Fibroblast of mammary gland (primary cell): ENCODE measurements around the gene CST9L.

ENCODE experiments used
- DNase-seq: peaks from one replicate; pipeline ENCODE4 v3.0.0-alpha.2; 2010; ENCODE audit warnings: low read depth
- H3K4me3 ChIP-seq: 2 replicates; pipeline ENCODE4 v1.5.1; 2011; ENCODE audit warnings: low read depth, mild to moderate bottlenecking, low read length, moderate library complexity; ENCODE audit not compliant: control insufficient read depth
- TF ChIP-seq, protein P1 (sequence below): conservative IDR thresholded peaks from 2 replicates; pipeline ENCODE4 v1.5.1; 2011; ENCODE audit warnings: low read depth, low read length, inconsistent platforms; ENCODE audit not compliant: control insufficient read depth, insufficient read depth

Gene CST9L

DNA sequence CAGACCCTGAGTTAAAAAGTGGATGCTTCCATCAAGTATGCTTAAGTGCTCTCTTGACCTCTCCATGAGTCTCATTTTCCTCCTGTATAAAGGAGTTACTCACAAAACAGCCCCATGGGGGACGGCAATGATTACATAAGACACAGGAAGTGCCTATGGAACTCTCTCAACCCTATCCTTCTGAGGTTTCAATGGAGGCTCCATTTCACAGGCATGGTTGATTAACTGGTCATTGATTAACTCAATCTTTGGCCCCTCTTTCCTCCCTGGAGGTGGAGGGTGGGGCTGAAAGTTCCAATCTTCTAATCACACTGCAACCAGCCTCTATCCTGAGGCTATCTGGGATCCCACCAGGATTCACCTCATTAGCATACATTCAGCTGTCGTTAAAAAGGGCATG is 48.1 kb downstream of the CST9L start:
- H3K4me3 ChIP-seq: no peak overlapping the region
- TF ChIP-seq, protein P1, sequence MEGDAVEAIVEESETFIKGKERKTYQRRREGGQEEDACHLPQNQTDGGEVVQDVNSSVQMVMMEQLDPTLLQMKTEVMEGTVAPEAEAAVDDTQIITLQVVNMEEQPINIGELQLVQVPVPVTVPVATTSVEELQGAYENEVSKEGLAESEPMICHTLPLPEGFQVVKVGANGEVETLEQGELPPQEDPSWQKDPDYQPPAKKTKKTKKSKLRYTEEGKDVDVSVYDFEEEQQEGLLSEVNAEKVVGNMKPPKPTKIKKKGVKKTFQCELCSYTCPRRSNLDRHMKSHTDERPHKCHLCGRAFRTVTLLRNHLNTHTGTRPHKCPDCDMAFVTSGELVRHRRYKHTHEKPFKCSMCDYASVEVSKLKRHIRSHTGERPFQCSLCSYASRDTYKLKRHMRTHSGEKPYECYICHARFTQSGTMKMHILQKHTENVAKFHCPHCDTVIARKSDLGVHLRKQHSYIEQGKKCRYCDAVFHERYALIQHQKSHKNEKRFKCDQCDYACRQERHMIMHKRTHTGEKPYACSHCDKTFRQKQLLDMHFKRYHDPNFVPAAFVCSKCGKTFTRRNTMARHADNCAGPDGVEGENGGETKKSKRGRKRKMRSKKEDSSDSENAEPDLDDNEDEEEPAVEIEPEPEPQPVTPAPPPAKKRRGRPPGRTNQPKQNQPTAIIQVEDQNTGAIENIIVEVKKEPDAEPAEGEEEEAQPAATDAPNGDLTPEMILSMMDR: no peak
- DNase-seq: no peak

DNA sequence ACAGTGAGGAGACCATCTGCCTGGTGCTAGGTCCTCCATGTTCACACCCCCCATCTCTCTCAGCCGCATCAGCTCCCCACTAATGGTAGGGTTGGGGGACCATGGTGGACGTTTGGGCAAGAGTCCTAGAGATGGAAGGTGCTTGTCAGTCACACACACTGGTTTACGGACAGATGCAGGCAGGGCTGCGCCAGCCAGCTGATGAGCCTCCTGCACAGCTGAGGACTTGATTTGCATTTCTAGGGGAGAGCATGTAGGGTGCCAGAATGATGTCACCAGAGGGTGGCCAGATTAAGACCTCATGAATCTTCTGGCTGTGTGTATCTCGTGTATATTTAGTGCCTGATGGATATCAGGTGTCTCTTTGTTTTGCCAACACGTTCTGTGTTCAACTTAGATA is 48.7 kb downstream of the CST9L start:
- H3K4me3 ChIP-seq: no peak overlapping the region
- DNase-seq: no peak
- TF ChIP-seq, protein P1: no peak

DNA sequence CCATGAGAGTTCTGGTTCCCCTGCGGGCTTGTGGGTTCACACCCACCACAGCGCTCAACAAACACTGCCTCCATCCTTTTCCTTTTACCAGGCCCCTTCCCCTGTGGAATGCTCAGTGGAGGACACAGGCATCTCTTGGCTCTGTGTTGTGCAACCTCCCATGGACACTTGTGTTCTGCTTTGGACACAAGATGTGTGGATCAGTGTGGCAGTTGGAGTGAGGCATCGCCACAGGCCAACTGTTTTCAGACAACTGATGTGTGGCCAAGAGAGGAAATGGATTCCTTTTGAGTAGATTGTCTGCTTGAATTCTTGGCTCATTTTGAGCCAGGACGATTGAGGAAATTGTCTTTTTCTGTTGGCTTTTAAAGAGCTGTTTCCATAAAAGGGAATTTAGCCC is 50.6 kb downstream of the CST9L start:
- DNase-seq: no peak
- TF ChIP-seq, protein P1: no peak

DNA sequence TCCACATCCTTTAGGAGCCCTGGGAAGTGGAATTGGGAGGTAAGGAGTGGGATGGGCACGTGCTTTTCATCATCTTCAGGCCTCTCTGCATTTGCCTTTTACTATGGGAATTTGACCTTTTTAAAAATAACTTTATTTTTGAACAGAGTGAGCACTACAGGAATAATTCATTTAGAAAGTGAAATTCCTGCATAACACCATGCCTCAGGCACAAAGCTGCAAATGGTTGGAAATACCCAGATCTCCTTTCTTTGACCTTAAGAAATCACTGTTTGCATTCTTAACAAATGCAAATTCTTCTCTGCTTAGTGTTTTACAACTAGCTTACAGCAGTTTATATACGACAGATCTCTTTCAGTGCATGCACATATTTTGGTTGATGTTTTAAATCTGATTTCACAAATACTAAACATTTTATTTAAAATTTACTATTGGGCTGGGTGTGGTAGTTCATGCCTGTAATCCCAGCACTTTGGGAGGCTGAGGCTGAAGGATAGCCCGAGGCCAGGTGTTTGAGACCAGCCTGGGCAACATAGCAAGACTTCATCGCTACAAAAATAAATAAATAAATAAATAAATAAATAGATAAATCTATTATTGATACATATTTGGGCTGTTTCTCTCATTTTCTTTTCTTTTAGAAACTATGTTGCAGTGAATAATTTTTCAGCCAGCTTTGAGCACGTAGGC is 52.9 kb downstream of the CST9L start:
- DNase-seq: no peak
- no peak overlapping the region for H3K4me3 ChIP-seq
- TF ChIP-seq, protein P1: no peak

More for the DNA sequence above, 50.6 kb downstream of the CST9L start:
- H3K4me3 ChIP-seq: no peak overlapping the region

DNA sequence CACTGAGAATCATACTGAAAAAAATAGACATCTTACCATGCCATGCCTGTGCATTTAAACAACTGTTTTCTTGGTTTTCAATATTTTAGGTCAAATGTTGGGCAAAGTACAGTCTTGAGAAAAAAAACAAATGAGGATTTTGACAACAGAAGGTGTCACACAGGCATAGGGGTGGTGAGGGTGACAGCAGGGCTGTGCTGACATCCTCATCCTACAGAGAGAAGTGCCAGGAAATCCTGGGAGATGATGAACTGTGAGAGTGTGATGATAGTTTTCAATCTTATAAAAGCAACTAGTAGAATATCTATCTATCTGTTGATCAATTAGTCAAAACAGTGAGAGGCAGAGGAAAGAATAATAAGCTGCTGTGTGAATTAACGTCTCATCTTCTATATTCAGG is 53.4 kb downstream of the CST9L start:
- DNase-seq: no peak
- TF ChIP-seq, protein P1: no peak
- H3K4me3 ChIP-seq: no peak overlapping the region
